SK-N-MC (cell line): ENCODE measurements around the gene GBE1.

ENCODE experiments used
- EZH2 ChIP-seq: fragments of 200-600 bp; sonication (generic); IDR thresholded peaks from one replicate; pipeline ENCODE4 v1.6.1; 2017; ENCODE audit warnings: antibody characterized with exemption
- FOXP2 ChIP-seq: optimal IDR thresholded peaks from 2 replicates; pipeline ENCODE3; 2011; ENCODE audit warnings: mild to moderate bottlenecking, moderate library complexity; ENCODE audit not compliant: insufficient read depth; ENCODE audit errors: extremely low read length, control extremely low read depth
- POLR2AphosphoS5 ChIP-seq: IDR thresholded peaks from 2 replicates; pipeline ENCODE4 v1.6.1; 2012; ENCODE audit warnings: mild to moderate bottlenecking, low read depth, low read length, borderline replicate concordance

DNA sequence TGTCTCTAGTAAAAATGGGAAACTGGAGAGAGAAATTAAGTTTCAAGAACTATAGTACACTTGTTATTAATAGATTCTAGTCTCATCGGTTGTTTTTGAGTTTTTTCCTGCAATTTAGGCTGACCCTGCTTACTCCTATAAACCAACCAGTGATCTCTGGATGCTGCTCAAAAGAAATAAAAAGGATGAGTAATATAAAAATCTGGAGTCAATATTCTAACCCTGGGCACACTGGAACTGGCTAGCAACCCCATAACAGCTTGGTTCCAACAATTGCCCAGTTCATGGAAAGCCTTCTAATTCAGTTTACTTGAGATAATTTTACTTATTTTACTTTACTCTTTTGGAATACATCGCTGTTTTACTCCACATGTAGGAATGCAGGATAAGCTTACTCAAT lies 211.6 kb downstream of the GBE1 start:
- TF ChIP-seq POLR2AphosphoS5 (no peak), EZH2 (no peak), FOXP2 (no peak)
